Activated CD8-positive, alpha-beta memory T cell treated with anti-CD3 and anti-CD28 coated beads for 48 hours (primary cell): ENCODE results near the gene ENPP7.

Experiments used
- DNase-seq, 3 experiments: peaks; one replicate each; pipeline ENCODE4 v3.0.0-alpha.2; 2020; ENCODE audit warnings: low read depth in 2 of 3, low spot score in 2 of 3

ENPP7 gene

GRCh38 chr17:79730437-79730768, 340 bp upstream of the ENPP7 start:
- no peak for DNase-seq

GRCh38 chr17:79732254-79732653, 1.5 kb downstream of the ENPP7 start:
- DNase-seq: no peak

- DNase-seq: no peak
Observed at GRCh38 chr17:79732804-79733691, 2.3 kb downstream of the ENPP7 start.

GRCh38 chr17:79733692-79734070, 2.9 kb downstream of the ENPP7 start:
- DNase-seq: no peak

GRCh38 chr17:79735096-79735495, 4.4 kb downstream of the ENPP7 start:
- DNase-seq: no peak

GRCh38 chr17:79737046-79737921, 6.5 kb downstream of the ENPP7 start:
- DNase-seq: no peak

GRCh38 chr17:79737922-79738578, 7.3 kb downstream of the ENPP7 start:
- no peak for DNase-seq

- DNase-seq: no peak
Observed at GRCh38 chr17:79738643-79739042, 7.9 kb downstream of the ENPP7 start.

GRCh38 chr17:79739148-79740062, 8.7 kb downstream of the ENPP7 start:
- no peak for DNase-seq

GRCh38 chr17:79740413-79740812, 9.7 kb downstream of the ENPP7 start:
- no peak for DNase-seq

GRCh38 chr17:79741401-79741750, 10.6 kb downstream of the ENPP7 start:
- DNase-seq: no peak

GRCh38 chr17:79741751-79742588, 11.2 kb downstream of the ENPP7 start:
- DNase-seq: peak; percentile 35 to 53 (median 52)

- no peak for DNase-seq
Observed at GRCh38 chr17:79742589-79742918, 11.8 kb downstream of the ENPP7 start.

- DNase-seq: no peak
Observed at GRCh38 chr17:79742951-79743476, 12.3 kb downstream of the ENPP7 start.

GRCh38 chr17:79743614-79744013, 12.9 kb downstream of the ENPP7 start:
- no peak for DNase-seq

- no peak for DNase-seq
Observed at GRCh38 chr17:79745641-79746105, 14.9 kb downstream of the ENPP7 start.

- no peak for DNase-seq
Observed at GRCh38 chr17:79746889-79747507, 16.3 kb downstream of the ENPP7 start.

GRCh38 chr17:79747508-79748294, 17.0 kb downstream of the ENPP7 start:
- DNase-seq: no peak
